NCI-H2107 treated with DMSO at 0.1 percent for 48 hours (cell line): Measurements from ENCODE around the gene ABCG1.

Source experiments
- DNase-seq: peaks from one replicate; lab custom pipeline; 2025; ENCODE audit not compliant: unreplicated experiment; lab: John Stamatoyannopoulos, UW

ABCG1 gene

GRCh38 chr21:42231756-42232155 is 12.8 kb downstream of the ABCG1 start:
- no peak for DNase-seq

DNA sequence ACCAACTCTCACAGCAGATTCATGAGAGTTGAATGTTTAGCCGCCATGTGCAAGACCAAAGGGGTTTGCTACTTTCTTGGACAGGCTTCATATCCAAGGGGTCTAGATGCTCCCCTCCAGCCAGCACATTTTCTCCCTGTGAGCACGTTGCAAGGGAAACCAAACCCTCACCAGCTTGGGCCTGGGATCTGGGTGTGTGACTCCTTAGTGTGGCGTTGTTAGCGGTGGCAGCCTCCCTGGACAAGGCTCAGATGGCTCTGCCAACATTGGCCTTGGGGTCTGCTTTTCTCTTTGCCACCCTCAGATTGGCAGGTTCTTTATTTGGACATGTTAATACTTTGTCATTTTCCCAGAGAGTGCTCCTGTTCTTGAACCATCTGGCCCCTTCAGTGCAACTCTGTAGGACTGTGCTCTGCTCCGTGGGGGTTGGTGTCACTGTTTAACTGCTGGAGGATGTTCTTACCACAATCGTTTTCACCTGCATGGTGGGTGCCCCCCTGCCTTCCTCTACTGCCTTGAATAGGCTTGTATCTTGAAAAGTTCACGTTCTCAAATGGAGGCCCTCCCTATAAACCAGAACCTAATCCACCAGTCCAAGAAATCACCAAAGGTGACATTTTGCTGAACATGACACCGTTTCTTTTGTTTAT is 13.4 kb downstream of the ABCG1 start:
- DNase-seq, result peak; percentile 88

DNA sequence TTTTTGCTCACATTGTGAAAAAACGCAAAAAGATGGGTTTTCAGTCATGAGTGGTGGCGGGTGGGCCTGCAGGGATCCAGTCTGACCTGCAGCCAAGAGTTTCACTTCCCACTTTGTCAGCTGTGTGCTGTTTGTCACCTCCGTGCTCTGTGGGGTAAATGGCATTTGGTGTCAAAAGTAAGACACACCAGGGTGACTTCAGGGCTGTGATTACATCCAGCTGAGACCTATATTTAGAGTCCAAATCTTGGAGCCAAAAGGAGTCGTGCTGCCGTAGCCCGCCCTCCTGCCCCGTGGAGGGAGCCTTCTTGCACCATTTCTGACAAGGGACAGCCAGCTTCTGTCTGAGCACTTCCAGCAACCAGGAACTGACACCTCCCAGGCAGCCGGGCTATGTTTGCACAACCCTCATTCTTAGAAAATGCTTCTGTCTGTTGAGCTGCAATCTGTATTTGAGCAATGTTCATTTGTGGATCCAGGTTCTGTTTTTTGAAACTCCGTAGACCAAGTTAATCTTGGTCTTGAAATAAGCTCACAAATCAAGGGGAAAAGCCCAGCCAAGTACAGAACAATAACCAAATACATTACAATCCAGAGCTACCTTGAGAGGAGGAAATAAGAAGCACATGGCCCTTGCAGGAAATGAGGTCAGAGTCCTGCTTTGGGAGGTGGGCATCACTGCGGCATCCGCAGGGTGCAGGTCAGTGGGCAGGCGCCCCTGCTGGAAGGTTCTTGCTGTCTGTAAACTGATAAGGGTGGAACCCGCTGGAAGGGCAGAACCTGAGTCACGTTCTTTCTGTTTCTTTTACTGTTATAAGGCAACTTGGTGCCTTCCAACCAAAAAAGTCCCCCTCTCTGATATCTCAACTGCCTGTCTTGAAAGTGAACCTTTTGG is 14.4 kb downstream of the ABCG1 start:
- peak; percentile 59 for DNase-seq

DNA sequence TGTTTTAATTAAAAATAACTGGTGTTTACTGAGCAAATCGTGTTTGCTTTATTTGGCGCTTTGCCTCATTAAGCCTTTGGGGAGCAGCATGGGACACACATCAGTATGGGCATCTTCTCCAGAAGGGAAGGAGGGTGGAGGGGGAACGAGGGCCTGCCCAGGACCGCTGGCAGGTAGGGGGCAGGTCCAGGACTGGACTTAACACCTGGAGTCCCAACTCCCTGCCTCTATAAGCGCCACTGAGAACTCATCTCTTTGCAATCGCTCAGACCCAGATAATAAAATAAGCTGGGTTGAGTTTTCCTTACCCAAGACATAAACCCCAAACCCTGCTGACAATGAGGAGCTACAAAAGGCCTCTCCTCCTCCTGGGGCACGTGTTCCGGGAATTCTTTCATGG is 15.1 kb downstream of the ABCG1 start:
- DNase-seq, result no peak

- peak; percentile 63 for DNase-seq
Measured at GRCh38 chr21:42234464-42235241, 15.7 kb downstream of the ABCG1 start.

- DNase-seq, result no peak
Measured at GRCh38 chr21:42235593-42235992, 16.7 kb downstream of the ABCG1 start.

DNA sequence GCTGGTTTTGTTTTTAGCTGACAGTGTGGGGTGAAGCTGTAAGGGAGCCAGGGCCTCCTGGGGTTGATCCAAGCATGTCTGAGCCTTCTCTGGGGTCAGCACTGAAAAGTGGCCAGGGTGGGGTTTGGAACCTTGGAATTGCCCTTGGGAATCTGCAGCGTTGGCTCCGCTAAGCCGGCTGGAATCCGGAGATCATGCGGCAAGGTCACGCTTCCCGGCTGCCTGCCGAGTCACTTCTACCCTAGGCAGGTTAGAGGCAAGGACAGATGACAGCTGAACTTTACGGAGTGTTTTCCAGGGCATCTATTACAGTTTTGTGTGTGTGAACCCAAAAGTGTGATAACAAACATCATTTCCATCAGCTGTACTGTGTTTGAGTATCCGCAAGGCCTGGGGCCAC is 17.1 kb downstream of the ABCG1 start:
- no peak for DNase-seq

- no peak for DNase-seq
Measured at GRCh38 chr21:42236693-42237092, 17.8 kb downstream of the ABCG1 start.

GRCh38 chr21:42237161-42237560 is 18.2 kb downstream of the ABCG1 start:
- no peak for DNase-seq

DNA sequence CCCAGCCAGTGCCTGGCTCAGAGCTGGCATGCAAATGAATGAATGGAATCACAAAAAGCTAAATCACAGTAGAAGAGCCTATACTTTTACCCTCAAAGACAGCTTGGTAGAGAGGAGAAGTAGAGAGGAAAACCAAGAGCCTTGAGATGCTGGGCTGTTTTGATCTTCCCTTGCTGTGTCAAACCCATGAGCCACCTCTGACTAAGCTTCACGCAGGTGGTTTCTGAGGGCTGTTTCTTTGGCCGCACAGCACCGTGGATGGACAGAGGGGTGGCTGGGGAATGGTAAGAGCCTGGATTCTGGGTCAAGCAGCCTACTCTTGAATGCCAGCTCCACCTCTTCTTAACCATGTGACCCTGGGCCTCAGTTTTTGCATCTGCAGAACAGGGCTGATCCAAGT is 18.6 kb downstream of the ABCG1 start:
- no peak for DNase-seq

DNA sequence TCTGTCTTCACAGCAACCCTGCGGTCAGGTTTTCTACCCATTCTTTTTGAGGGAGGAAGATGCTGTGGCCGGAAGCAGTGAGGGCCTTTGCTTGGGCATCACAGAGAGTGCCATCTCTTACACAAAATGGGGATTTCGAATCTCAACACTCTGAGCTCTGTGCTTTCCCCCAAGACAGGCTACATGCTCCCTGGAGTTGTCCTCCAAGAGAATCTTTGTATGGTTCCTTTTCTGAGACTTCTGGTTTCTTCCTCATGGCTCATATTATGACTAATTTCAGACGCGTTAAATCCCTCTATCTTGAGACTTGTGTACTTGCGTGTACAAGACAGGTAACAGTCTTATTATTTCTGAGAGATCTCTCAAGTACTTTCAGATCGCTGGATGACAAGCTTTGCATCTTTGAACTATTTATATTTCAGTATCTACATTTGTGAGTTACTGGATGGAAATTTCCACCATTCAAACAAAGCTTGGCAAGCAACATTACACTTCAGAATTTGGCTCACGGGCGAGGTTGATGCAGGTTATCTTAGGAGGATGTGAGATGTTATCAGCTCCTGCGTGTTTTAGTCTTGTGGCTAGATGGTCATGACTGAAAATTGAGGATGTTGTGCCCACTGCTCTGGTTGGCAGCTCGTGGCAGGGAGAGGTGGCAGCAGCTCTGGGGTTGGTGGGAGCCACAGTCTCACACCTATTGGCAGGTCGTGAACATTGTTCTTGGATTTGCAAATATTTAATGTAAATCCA is 19.4 kb downstream of the ABCG1 start:
- no peak for DNase-seq

DNA sequence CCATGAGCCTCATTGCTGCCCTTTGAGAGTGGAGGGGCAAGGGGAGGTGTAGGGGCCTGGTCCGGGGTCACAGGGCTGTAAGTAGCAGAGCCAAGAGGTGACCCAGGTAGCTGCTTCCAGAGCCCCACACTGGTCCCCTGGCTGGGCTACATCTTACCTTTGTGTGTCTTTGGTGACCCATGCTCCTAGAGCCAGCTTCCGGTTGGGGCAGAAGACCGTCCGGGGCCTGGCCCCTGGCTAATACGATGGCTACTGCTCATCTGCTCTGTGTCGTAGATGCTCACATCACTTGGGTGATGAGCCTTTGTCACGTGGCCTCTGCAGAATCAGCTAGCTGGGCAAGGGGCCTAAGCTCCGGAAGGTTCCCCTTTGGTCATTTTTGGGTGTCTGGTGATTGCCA is 20.6 kb downstream of the ABCG1 start:
- DNase-seq, result no peak

DNA sequence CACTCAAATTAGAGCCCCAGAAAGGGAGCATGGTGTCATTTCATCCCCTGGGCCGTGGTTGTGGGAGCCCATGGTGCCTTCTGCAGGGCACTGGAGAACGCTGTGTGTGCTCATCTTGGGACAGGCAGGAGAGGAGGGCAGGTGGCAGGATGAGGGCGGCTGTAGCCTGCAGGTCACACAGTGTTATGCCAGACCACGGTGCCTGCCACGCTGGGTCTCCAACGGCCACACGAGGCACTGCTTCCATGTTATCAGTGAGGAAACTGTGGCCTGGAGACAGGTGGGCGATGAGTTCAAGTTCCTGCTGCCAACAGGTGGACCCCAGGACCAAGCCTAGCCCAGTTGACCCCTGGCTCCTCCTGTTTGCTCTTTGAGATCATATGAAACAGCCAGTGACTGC is 21.0 kb downstream of the ABCG1 start:
- no peak for DNase-seq

- DNase-seq, result no peak
Measured at GRCh38 chr21:42242611-42243010, 23.7 kb downstream of the ABCG1 start.

GRCh38 chr21:42243026-42243425 is 24.1 kb downstream of the ABCG1 start:
- no peak for DNase-seq

GRCh38 chr21:42245331-42246193 is 26.6 kb downstream of the ABCG1 start:
- DNase-seq, result peak; percentile 29

- no peak for DNase-seq
Measured at GRCh38 chr21:42247716-42248115, 28.8 kb downstream of the ABCG1 start.

DNA sequence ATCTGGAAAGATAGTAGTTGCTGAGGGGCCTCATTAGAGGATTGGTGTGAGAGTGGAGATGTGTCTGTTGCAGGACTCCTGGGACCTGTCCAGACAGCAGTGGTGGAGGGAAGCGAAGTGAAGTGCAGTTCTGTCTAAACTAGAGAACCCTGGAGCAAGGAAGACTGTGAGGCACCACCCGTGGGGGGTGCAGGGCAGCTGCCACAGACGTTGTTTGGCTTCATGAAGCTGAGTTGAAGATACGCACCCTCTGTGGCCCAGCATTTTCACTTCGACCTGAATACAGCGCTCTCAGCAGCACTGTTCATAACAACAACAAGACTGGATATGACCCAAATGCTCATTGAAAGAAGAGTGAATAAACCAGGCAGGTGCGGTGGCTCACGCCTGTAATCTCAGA is 29.3 kb downstream of the ABCG1 start:
- DNase-seq, result no peak

DNA sequence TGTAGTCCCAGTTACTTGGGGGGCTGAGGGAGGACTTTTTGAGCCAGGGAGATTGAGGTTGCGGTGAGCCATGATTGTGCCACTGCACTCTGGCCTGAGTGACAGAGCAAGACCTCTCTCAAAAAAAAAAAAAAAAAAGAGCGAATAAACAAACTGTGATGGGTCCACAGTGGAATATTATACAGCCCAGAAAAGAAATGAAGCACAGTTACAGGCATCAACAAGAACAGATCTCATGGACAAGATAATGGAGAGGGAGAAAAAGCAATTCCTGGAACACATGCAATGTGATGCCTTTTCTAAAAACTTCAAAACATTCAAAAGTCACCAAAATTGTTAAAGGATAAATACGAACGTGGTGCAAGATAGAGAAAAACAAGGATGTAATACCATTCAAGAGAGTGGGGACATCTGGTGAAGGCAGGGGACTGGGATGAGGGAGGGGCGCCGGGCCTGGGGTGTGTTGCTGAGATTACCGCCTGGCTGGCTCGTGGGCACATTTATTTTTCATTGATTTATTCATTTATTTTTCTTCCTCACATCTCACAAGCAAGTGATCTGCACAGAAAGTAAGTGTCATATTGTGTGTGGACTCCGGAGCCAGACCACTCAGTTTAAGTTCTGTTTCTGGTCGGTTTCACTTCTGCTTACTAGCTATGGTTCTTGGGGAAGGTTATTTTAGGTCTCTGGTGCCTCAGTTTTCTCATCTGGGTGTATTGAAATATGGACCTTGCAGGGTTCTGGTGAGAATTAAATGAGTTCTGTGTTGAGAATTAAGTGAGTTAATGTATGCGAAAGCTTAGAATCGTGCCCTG is 30.1 kb downstream of the ABCG1 start:
- no peak for DNase-seq
